Mucosa of rectum (tissue), 2 donors: ENCODE results near the gene FAM120A.

Source experiments
- H3K27ac ChIP-seq, 2 donors: one replicate each; pipeline ENCODE4 v1.7.0; 2013; ENCODE audit warnings: inconsistent platforms in 2 of 2, low read depth in 2 of 2, low read length in 2 of 2
- H3K27me3 ChIP-seq, 2 donors: one replicate each; pipeline ENCODE4 v1.7.0; 2013; ENCODE audit warnings: low read length in 2 of 2; ENCODE audit not compliant: control insufficient read depth in 2 of 2, insufficient read depth in 2 of 2
- H3K36me3 ChIP-seq, 2 donors: one replicate each; pipeline ENCODE4 v1.7.0; 2013; ENCODE audit warnings: low read length in 2 of 2; ENCODE audit not compliant: control insufficient read depth in 2 of 2, insufficient read depth in 2 of 2
- H3K4me1 ChIP-seq, 2 donors: one replicate each; pipeline ENCODE4 v1.7.0; 2013; ENCODE audit warnings: low read length in 2 of 2, mild to moderate bottlenecking in 1 of 2; ENCODE audit not compliant: control insufficient read depth in 2 of 2, insufficient read depth in 2 of 2
- H3K4me3 ChIP-seq, 2 donors: one replicate each; pipeline ENCODE4 v1.7.0; 2013; ENCODE audit warnings: low read length in 2 of 2
- H3K9ac ChIP-seq, 2 donors: one replicate each; pipeline ENCODE4 v1.7.0; 2013; ENCODE audit warnings: low read length in 2 of 2, low read depth in 1 of 2, mild to moderate bottlenecking in 1 of 2
- H3K9me3 ChIP-seq, 2 donors: one replicate each; pipeline ENCODE4 v1.7.0; 2013; ENCODE audit warnings: low read length in 2 of 2; ENCODE audit not compliant: control insufficient read depth in 2 of 2
- donor health status: healthy.
- donor health status: Normal muscosa, but diverticular disease.

FAM120A gene

GRCh38 chr9:93580654-93581380, 129.3 kb downstream of the FAM120A start:
- Histone ChIP-seq H3K4me1 (peaks cover 19 to 31% of the 10 kb centered on the region in 2 donors), H3K36me3 (no peaks in the 10 kb centered on the region), H3K4me3 (no peak overlapping the region), H3K27me3 (no peaks in the 10 kb centered on the region), H3K9ac (no peak overlapping the region), H3K27ac (no peak overlapping the region), H3K9me3 (no peaks in the 10 kb centered on the region)

GRCh38 chr9:93582115-93582514, 130.6 kb downstream of the FAM120A start:
- Histone ChIP-seq H3K9ac (peak overlapping the region in 1 of 2 donors; percentile 1), H3K27ac (peak overlapping the region; percentile 8 to 32), H3K4me1 (peaks cover 19 to 31% of the 10 kb centered on the region in 2 donors)

GRCh38 chr9:93582550-93582949, 131.1 kb downstream of the FAM120A start:
- no peaks in the 10 kb centered on the region for H3K27me3 ChIP-seq
- peak overlapping the region in 1 of 2 donors; percentile 1 for H3K9ac ChIP-seq
- H3K9me3 ChIP-seq: no peaks in the 10 kb centered on the region
- H3K27ac ChIP-seq: peak overlapping the region; percentile 8 to 32
- no peak overlapping the region for H3K4me3 ChIP-seq
- peaks cover 18 to 29% of the 10 kb centered on the region in 2 donors for H3K4me1 ChIP-seq
- H3K36me3 ChIP-seq: no peaks in the 10 kb centered on the region

More at GRCh38 chr9:93582115-93582514, 130.6 kb downstream of the FAM120A start:
- no peaks in the 10 kb centered on the region for H3K9me3 ChIP-seq
- H3K27me3 ChIP-seq: no peaks in the 10 kb centered on the region
- H3K4me3 ChIP-seq: no peak overlapping the region
- H3K36me3 ChIP-seq: no peaks in the 10 kb centered on the region

GRCh38 chr9:93585259-93585658, 133.8 kb downstream of the FAM120A start:
- H3K9ac ChIP-seq: no peak overlapping the region

GRCh38 chr9:93585695-93586094, 134.2 kb downstream of the FAM120A start:
- H3K36me3 ChIP-seq: no peaks in the 10 kb centered on the region
- H3K27ac ChIP-seq: no peak overlapping the region
- H3K4me3 ChIP-seq: no peak overlapping the region
- no peaks in the 10 kb centered on the region for H3K27me3 ChIP-seq
- H3K9me3 ChIP-seq: no peaks in the 10 kb centered on the region
- no peak overlapping the region for H3K9ac ChIP-seq
- H3K4me1 ChIP-seq: peaks cover 7 to 18% of the 10 kb centered on the region in 2 donors

More at GRCh38 chr9:93585259-93585658, 133.8 kb downstream of the FAM120A start:
- no peaks in the 10 kb centered on the region for H3K36me3 ChIP-seq
- H3K4me3 ChIP-seq: no peak overlapping the region
- no peaks in the 10 kb centered on the region for H3K27me3 ChIP-seq
- H3K9me3 ChIP-seq: no peaks in the 10 kb centered on the region
- H3K4me1 ChIP-seq: peaks cover 7 to 20% of the 10 kb centered on the region in 2 donors
- no peak overlapping the region for H3K27ac ChIP-seq

GRCh38 chr9:93586290-93587057, 135.0 kb downstream of the FAM120A start:
- Histone ChIP-seq H3K36me3 (no peaks in the 10 kb centered on the region), H3K27ac (no peak overlapping the region), H3K27me3 (no peaks in the 10 kb centered on the region), H3K9ac (no peak overlapping the region), H3K9me3 (no peaks in the 10 kb centered on the region), H3K4me3 (no peak overlapping the region), H3K4me1 (peaks cover 7 to 11% of the 10 kb centered on the region in 2 donors)

- no peak overlapping the region for H3K4me3 ChIP-seq
- peaks cover 2 to 3% of the 10 kb centered on the region in 2 donors for H3K4me1 ChIP-seq
- no peaks in the 10 kb centered on the region for H3K27me3 ChIP-seq
- no peaks in the 10 kb centered on the region for H3K9me3 ChIP-seq
- H3K36me3 ChIP-seq: no peaks in the 10 kb centered on the region
- no peak overlapping the region for H3K27ac ChIP-seq
- H3K9ac ChIP-seq: no peak overlapping the region
These were observed 135.8 kb downstream of the FAM120A start for GRCh38 chr9:93587284-93587650.

- Histone ChIP-seq H3K4me1 (peaks cover 0 to 4% of the 10 kb centered on the region in 2 donors), H3K27me3 (no peaks in the 10 kb centered on the region), H3K36me3 (no peaks in the 10 kb centered on the region), H3K9me3 (no peaks in the 10 kb centered on the region), H3K4me3 (no peak overlapping the region), H3K9ac (no peak overlapping the region), H3K27ac (no peak overlapping the region)
These were observed 136.3 kb downstream of the FAM120A start for GRCh38 chr9:93587651-93588347.

- peaks cover 7 to 8% of the 10 kb centered on the region in 2 donors for H3K4me1 ChIP-seq
These were observed 137.4 kb downstream of the FAM120A start for GRCh38 chr9:93588641-93589609.

More at GRCh38 chr9:93588641-93589609, 137.4 kb downstream of the FAM120A start:
- Histone ChIP-seq H3K4me3 (no peak overlapping the region), H3K9ac (no peak overlapping the region), H3K9me3 (no peaks in the 10 kb centered on the region), H3K27ac (no peak overlapping the region), H3K36me3 (no peaks in the 10 kb centered on the region), H3K27me3 (no peaks in the 10 kb centered on the region)
